GM12878 (cell line): ENCODE measurements around the gene SDHAF2. TPM values are rescaled to one million over a fixed set of nuclear protein-coding genes. Genes with fewer than 3 reads are reported as not detected.

ENCODE experiments used
- ATAC-seq: fragments of 200-7000 bp; cut with Tn5 transposase; 3 replicates; pipeline ENCODE4 v1.9.1; 2020; ENCODE audit warnings: mild to moderate bottlenecking, moderate library complexity
- BruUV-seq: library from RNA; stranded (reverse); fragments of 400-500 nt; replicated peaks from 2 replicates; lab custom pipeline; 2021; lab: Mats Ljungman, UMichigan
- CTCF ChIA-PET: fragments of 300-600 bp; sonication (Branson Sonifier 250); formaldehyde crosslinking; extraction: SDS; loops from one replicate; lab custom pipeline; 2021; ENCODE audit warnings: inconsistent platforms; lab: Yijun Ruan, JAX
- POLR2A ChIA-PET: fragments of 350-600 bp; formaldehyde crosslinking; extraction: SDS; loops from one replicate; lab custom pipeline; 2021; ENCODE audit warnings: inconsistent platforms; lab: Charles Lee
- RAD21 ChIA-PET: fragments of 300-600 bp; sonication (Branson Sonifier 250); formaldehyde crosslinking; loops from one replicate; lab custom pipeline; 2023; ENCODE audit warnings: antibody characterized with exemption; ENCODE audit not compliant: unreplicated experiment; lab: Charles Lee
- SMC1A ChIA-PET: fragments of 300-600 bp; sonication (Branson Sonifier 250); formaldehyde crosslinking; loops from one replicate; lab custom pipeline; 2023; ENCODE audit not compliant: unreplicated experiment, uncharacterized antibody; lab: Charles Lee
- DNase-seq: peaks from one replicate; pipeline ENCODE4 v3.0.0-alpha.2; 2011; ENCODE audit warnings: low read depth, low spot score
- FAIRE-seq: peaks from 3 replicates; lab custom pipeline; 2011; peaks lifted over from hg19 to GRCh38; lab: Jason Lieb, UNC
- H2AFZ ChIP-seq: 2 replicates; pipeline ENCODE4 v1.6.0; 2011; ENCODE audit warnings: low read depth, low read length, control low read depth; ENCODE audit not compliant: control insufficient read depth
- H3K27ac ChIP-seq: 2 replicates; pipeline ENCODE4 v1.5.1; 2011; ENCODE audit warnings: control low read depth; ENCODE audit not compliant: control insufficient read depth, insufficient read depth
- H3K27me3 ChIP-seq, 2 experiments: replicated peaks in 1 of 2; 2 replicates each; pipeline versions ENCODE4 v1.6.0 to v1.6.1; 2011; ENCODE audit warnings: low read length in 1 of 2; ENCODE audit not compliant: control insufficient read depth in 2 of 2, insufficient read depth in 2 of 2
- H3K36me3 ChIP-seq, 2 experiments: 2 replicates each; pipeline ENCODE4 v1.5.1; 2011; ENCODE audit warnings: low read length in 1 of 2; ENCODE audit not compliant: control insufficient read depth in 2 of 2, insufficient read depth in 2 of 2
- H3K4me1 ChIP-seq: 2 replicates; pipeline ENCODE4 v1.6.1; 2011; ENCODE audit warnings: mild to moderate bottlenecking, low read length, moderate library complexity, mixed read lengths; ENCODE audit not compliant: control insufficient read depth, insufficient read depth
- H3K4me2 ChIP-seq: 2 replicates; pipeline ENCODE4 v1.6.0; 2011; ENCODE audit warnings: control low read depth; ENCODE audit not compliant: control insufficient read depth, insufficient read depth
- H3K4me3 ChIP-seq: fragments of 200-600 bp; sonication (generic); 2 replicates; pipeline ENCODE4 v1.5.1; 2016
- H3K79me2 ChIP-seq: 2 replicates; pipeline ENCODE4 v1.6.0; 2011; ENCODE audit warnings: low read length; ENCODE audit not compliant: control insufficient read depth, insufficient read depth
- H3K9ac ChIP-seq: 2 replicates; pipeline ENCODE4 v1.8.0; 2011; ENCODE audit warnings: low read length, control low read depth, mixed read lengths; ENCODE audit not compliant: control insufficient read depth, insufficient read depth
- H3K9me3 ChIP-seq: replicated peaks from 3 replicates; pipeline ENCODE4 v1.5.1; 2011; ENCODE audit warnings: mild to moderate bottlenecking, low read length; ENCODE audit not compliant: control insufficient read depth, insufficient read depth
- H4K20me1 ChIP-seq: 2 replicates; pipeline ENCODE4 v1.6.0; 2011; ENCODE audit not compliant: control insufficient read depth, insufficient read depth
- DPF2 ChIP-seq: fragments of 450-650 bp; IDR thresholded peaks from 2 replicates; pipeline ENCODE4 v1.6.1; 2017; ENCODE audit warnings: mild to moderate bottlenecking
- GABPA ChIP-seq: IDR thresholded peaks from 2 replicates; pipeline ENCODE4 v1.6.1; 2014; ENCODE audit warnings: antibody characterized with exemption, low read depth, mild to moderate bottlenecking, inconsistent platforms
- GATAD2B ChIP-seq: fragments of 450-650 bp; conservative IDR thresholded peaks from 2 replicates; pipeline ENCODE4 v1.6.1; 2017; ENCODE audit warnings: low read depth, mild to moderate bottlenecking, moderate library complexity
- MTA3 ChIP-seq: IDR thresholded peaks from 2 replicates; pipeline ENCODE4 v1.6.1; 2012; ENCODE audit warnings: low read length, inconsistent platforms, borderline replicate concordance
- PAX5 ChIP-seq: IDR thresholded peaks from 2 replicates; pipeline ENCODE4 v1.6.1; 2011; ENCODE audit warnings: low read depth, low read length, borderline replicate concordance
- SPI1 ChIP-seq: IDR thresholded peaks from 2 replicates; pipeline ENCODE4 v1.6.1; 2011; ENCODE audit warnings: low read depth, mild to moderate bottlenecking, low read length, moderate library complexity, borderline replicate concordance; ENCODE audit not compliant: insufficient read depth
- STAT1 ChIP-seq: fragments of 450-650 bp; conservative IDR thresholded peaks from 2 replicates; pipeline ENCODE4 v1.6.1; 2014; ENCODE audit warnings: antibody characterized with exemption, mild to moderate bottlenecking
- SUZ12 ChIP-seq: fragments of 200-600 bp; sonication (generic); IDR thresholded peaks from one replicate; pipeline ENCODE4 v1.6.1; 2018; ENCODE audit warnings: antibody characterized with exemption, mild to moderate bottlenecking; ENCODE audit not compliant: unreplicated experiment
- USF1 ChIP-seq: IDR thresholded peaks from 2 replicates; pipeline ENCODE4 v1.6.1; 2011; ENCODE audit warnings: borderline replicate concordance, low read depth, mild to moderate bottlenecking, moderate library complexity, mixed read lengths, low read length; ENCODE audit not compliant: insufficient read depth; ENCODE audit errors: extremely low read length
- ZBTB4 ChIP-seq: fragments of 450-650 bp; formaldehyde crosslinking; IDR thresholded peaks from 2 replicates; pipeline ENCODE4 v1.4.0; 2022; ENCODE audit warnings: mild to moderate bottlenecking, moderate library complexity
- ZNF207 ChIP-seq: fragments of 450-650 bp; IDR thresholded peaks from 2 replicates; pipeline ENCODE4 v1.6.1; 2014; ENCODE audit warnings: antibody characterized with exemption, mild to moderate bottlenecking, borderline replicate concordance
- ZNF592 ChIP-seq: fragments of 450-650 bp; IDR thresholded peaks from 2 replicates; pipeline ENCODE4 v1.6.1; 2017; ENCODE audit warnings: mild to moderate bottlenecking, moderate library complexity
- WGBS: methylation state at CpG from one replicate; pipeline ENCODE4 v1.1.6; 2016; ENCODE audit warnings: low lambda C conversion rate; ENCODE audit not compliant: insufficient replicate concordance, insufficient coverage; ENCODE audit errors: missing lambda C conversion rate; 5-methylcytosine and 5-hydroxymethylcytosine counted together
- in situ Hi-C: fragments of 300-500 bp; cut with MboI; formaldehyde crosslinking; loops from 9 replicates; pipeline ENCODE4 v1.14.3; 2018; ENCODE audit warnings: mixed read lengths
- intact Hi-C: fragments of 100-400 bp; cut with micrococcal nuclease; formaldehyde crosslinking; loops from one replicate; pipeline ENCODE4 v1.14.2; 2022; ENCODE audit not compliant: unreplicated experiment
- polyA plus RNA-seq, 11 experiments: library from polyadenylated mRNA; depleted of rRNA in 4 of 11; unstranded in 6 of 11; stranded (reverse) in 5 of 11; fragments of >200 nt; fragmentation: Nextera tagmentation in 4 of 11; fragmentation: Illumina TruSeq in 1 of 11; extraction: Ambion mirVana in 4 of 11; extraction: Trizol in 1 of 11; gene quantifications; 1 replicate in 1 of 11; 2 replicates in 10 of 11; pipeline versions ENCODE4 v1.2.1 to v1.2.3, GENCODE V29; 2011 to 2016; ENCODE audit warnings: inconsistent platforms in 2 of 11, missing spikeins in 2 of 11, low read depth in 1 of 11
- total RNA-seq, 4 experiments: library from RNA; depleted of rRNA in 3 of 4; stranded (reverse); fragments of >200 nt in 3 of 4; fragmentation: Illumina TruSeq in 1 of 4; extraction: Trizol in 1 of 4; gene quantifications; 2 replicates each; pipeline versions ENCODE4 v1.2.1 to v1.2.3, GENCODE V29; 2013 to 2021

Gene SDHAF2
- total and polyA plus RNA-seq, 10 of the 15 experiments (the other 5 are each of a cell fraction or from before 2014, with no cell fraction given): 30.6 to 160 (median 78.3) TPM

- TF ChIP-seq PAX5: 0 out of 2 replicates have a peak, but pooled peaks have one; percentile 37
Observed at GRCh38 chr11:61429691-61430582, at the start of gene SDHAF2, which contains the start of gene CPSF7 (continued).

GRCh38 chr11:61380884-61381283 lies 49.0 kb upstream of the SDHAF2 start:
- ChIA-PET POLR2A (interaction anchor here (2.3 to 8.3 kb wide), 2 partner anchors 11 to 45 kb away, joined by 6 to 86 read pairs; partner anchors contain the start of genes DDB1 and TKFC), CTCF (interaction anchor here (1.0 to 9.0 kb wide), 3 partner anchors 23 to 43 kb away, joined by 3 to 729 read pairs (median 6); partner anchors contain the start of genes DDB1 and TKFC), SMC1A (interaction anchor here (1.1 to 9.7 kb wide), 3 partner anchors 10 to 45 kb away, joined by 3 to 414 read pairs (median 122); partner anchors contain the start of genes CYB561A3, DDB1, TKFC and TMEM138), RAD21 (interaction anchor here (1.0 kb wide), 1 partner anchor 45 kb away, joined by 6 read pairs; no protein-coding TSS in a partner anchor)
- H3K4me2 ChIP-seq: no peak overlapping the region
- no peak for DNase-seq
- no peaks in the 10 kb centered on the region for H3K27me3 ChIP-seq
- no peak overlapping the region for H2AFZ ChIP-seq
- intact Hi-C loops (no loop called here), in situ Hi-C loops (no loop called here)
- H4K20me1 ChIP-seq: no peaks in the 10 kb centered on the region
- peaks cover 0 to 1% of the 10 kb centered on the region in 2 experiments; a peak in 1 of 4 replicates for H3K36me3 ChIP-seq
- no peaks in the 10 kb centered on the region for H3K9me3 ChIP-seq
- no peaks in the 10 kb centered on the region for H3K4me1 ChIP-seq
- no peak overlapping the region for H3K27ac ChIP-seq
- H3K9ac ChIP-seq: no peak overlapping the region
- no peaks in the 10 kb centered on the region for H3K79me2 ChIP-seq
- H3K4me3 ChIP-seq: no peak overlapping the region
- 87% methylated on average over 9 of the region's 9 CpGs for WGBS
- no peak for ATAC-seq
- no peak for FAIRE-seq
- no TSS peak for BruUV-seq
- TF ChIP-seq SPI1: no peak
- TF ChIP-seq SUZ12: no peak
- TF ChIP-seq ZNF592: no peak
- no peak for TF ChIP-seq GATAD2B
- no peak for TF ChIP-seq USF1
- no peak for TF ChIP-seq STAT1
- no peak for TF ChIP-seq DPF2
- no peak for TF ChIP-seq ZBTB4 (CRISPR knock-in tag)
- no peak for TF ChIP-seq ZNF207
- no peak for TF ChIP-seq MTA3
- TF ChIP-seq GABPA: no peak
